Skeletal muscle satellite cell (primary cell): ENCODE results near the gene C14orf132.

Experiments used
- H3K27me3 ChIP-seq: 2 replicates; pipeline ENCODE4 v1.7.0; 2013; ENCODE audit warnings: low read length; ENCODE audit not compliant: control insufficient read depth, insufficient read depth
- H3K36me3 ChIP-seq: 2 replicates; pipeline ENCODE4 v1.7.0; 2013; ENCODE audit warnings: mild to moderate bottlenecking, control low read depth, low read length; ENCODE audit not compliant: insufficient read depth
- H3K4me1 ChIP-seq: 2 replicates; pipeline ENCODE4 v1.7.0; 2013; ENCODE audit warnings: low read length; ENCODE audit not compliant: control insufficient read depth, insufficient read depth
- H3K4me2 ChIP-seq: 2 replicates; pipeline ENCODE4 v1.7.0; 2013; ENCODE audit warnings: mild to moderate bottlenecking, low read length
- H3K4me3 ChIP-seq: 2 replicates; pipeline ENCODE4 v1.7.0; 2013; ENCODE audit warnings: low read length
- H3K9ac ChIP-seq: 2 replicates; pipeline ENCODE4 v1.7.0; 2013; ENCODE audit warnings: mild to moderate bottlenecking, low read depth, low read length, moderate library complexity
- H3K9me3 ChIP-seq: replicated peaks from 2 replicates; pipeline ENCODE4 v1.7.0; 2013; ENCODE audit warnings: mild to moderate bottlenecking, control low read depth, low read length

Gene C14orf132

DNA sequence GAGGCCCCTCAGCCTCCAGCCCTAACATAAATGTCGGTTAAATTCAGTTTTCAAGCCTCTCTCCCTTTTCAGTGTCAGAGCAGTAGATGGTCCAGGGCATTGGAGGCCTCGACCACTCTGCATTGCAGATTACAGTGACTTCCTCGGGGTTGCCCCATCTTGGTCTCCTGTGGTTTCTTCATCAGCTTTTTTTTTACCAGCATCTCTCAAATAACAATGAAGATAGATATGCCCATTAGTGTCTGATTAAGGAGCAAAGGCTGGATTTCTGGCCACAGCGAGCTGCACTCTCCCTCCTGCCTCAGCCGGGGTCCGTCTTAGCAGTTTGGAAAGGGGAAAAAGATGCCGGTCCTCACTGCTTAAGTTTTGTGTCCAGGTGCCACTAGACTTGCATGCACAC, 49.7 kb downstream of the C14orf132 start:
- Histone ChIP-seq H3K27me3 (no peaks in the 10 kb centered on the region), H3K9me3 (no peaks in the 10 kb centered on the region), H3K4me1 (peaks cover 54% of the 10 kb centered on the region), H3K36me3 (peaks cover 28% of the 10 kb centered on the region), H3K4me2 (no peak overlapping the region), H3K9ac (no peak overlapping the region), H3K4me3 (no peak overlapping the region)

DNA sequence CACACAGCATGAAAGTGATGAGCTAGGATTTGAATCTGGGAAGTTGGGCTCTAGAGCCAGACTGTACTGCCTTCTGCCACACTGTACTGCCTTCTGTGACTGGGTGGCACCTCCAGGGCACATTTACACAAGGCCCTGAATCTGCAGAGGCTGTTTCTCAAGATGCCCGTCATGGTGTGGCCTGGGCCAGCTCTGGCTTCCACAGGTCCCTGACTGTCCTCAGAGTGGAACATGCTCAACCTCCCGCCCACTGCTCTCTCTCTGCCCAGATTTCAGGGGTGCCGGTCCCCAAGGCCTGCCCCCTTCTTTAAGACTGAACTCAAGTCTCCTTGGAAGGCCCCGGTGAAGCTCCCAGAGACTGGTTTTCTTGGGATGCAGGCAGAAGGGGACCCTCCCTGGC, 50.2 kb downstream of the C14orf132 start:
- no peaks in the 10 kb centered on the region for H3K9me3 ChIP-seq
- no peak overlapping the region for H3K4me2 ChIP-seq
- peaks cover 54% of the 10 kb centered on the region for H3K4me1 ChIP-seq
- no peaks in the 10 kb centered on the region for H3K27me3 ChIP-seq
- H3K9ac ChIP-seq = no peak overlapping the region
- H3K4me3 ChIP-seq = no peak overlapping the region
- peaks cover 28% of the 10 kb centered on the region for H3K36me3 ChIP-seq

DNA sequence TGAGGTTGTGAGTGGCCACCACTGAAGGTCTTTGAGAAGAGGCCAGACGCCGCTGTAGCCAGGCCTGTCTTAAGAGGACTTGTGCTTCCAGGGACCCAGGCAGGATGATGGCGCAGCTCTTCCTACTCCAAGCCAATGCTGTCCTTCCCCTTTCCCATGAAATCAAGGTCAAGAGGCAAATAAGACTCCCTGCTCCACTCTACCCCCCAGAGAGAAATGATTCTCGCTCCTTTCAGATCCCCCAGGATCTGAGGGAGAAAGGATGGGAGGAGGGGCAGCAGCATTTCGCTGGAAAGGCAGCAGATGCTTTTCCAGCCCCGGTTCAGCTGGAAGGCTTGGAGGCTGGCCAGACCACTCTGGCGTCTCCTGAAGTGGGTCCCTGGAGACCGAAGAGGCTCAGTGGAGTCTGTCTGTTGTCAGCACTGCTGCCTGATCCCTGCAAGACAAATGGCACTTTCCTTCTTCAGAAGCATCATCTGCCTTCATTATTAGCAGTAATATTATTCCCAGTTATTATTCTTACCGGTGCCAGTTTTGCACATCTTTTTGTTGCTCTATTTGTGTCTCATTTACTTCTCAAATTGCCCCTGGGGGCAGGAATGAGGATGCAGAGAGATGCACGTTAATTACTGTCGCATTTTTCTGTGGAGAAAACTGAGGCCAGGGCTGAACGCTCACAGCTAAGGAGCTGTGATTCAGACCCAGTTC, 51.4 kb downstream of the C14orf132 start:
- Histone ChIP-seq H3K4me2 (peak overlapping the region; percentile 34), H3K4me3 (no peak overlapping the region), H3K36me3 (peaks cover 28% of the 10 kb centered on the region), H3K9ac (no peak overlapping the region), H3K27me3 (no peaks in the 10 kb centered on the region), H3K4me1 (peaks cover 56% of the 10 kb centered on the region), H3K9me3 (no peaks in the 10 kb centered on the region)

DNA sequence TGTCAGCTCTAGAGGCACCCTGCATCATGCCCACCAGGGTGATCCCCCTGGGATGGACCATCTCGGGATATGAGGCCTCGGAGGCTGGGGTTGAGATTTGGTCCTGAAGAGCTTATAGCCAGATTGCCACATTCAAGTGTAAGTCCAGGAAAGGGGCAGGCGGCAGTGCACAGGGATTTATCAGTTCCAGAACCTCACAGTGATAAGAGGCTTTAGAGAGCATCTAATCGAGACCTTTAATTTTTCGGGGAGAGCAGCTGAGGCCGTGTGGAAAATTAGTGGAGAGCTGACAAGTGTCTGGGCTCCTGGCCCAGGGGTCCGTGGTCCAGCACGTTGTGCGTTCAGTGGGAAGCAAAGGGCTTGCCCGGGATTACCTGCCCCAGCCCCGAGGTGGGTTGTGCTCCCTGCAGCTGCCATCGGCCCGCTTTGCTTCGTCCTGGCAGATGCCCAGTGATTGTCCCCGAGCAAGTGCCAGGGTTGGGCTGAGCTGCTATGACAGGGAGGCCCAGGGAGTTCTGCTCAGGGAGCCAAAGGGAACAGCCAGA, 52.1 kb downstream of the C14orf132 start:
- H3K4me3 ChIP-seq = no peak overlapping the region
- peaks cover 56% of the 10 kb centered on the region for H3K4me1 ChIP-seq
- peak overlapping the region; percentile 2 for H3K9ac ChIP-seq
- H3K27me3 ChIP-seq = no peaks in the 10 kb centered on the region
- H3K36me3 ChIP-seq = peaks cover 28% of the 10 kb centered on the region
- H3K9me3 ChIP-seq = no peaks in the 10 kb centered on the region
- H3K4me2 ChIP-seq = peak overlapping the region; percentile 34

DNA sequence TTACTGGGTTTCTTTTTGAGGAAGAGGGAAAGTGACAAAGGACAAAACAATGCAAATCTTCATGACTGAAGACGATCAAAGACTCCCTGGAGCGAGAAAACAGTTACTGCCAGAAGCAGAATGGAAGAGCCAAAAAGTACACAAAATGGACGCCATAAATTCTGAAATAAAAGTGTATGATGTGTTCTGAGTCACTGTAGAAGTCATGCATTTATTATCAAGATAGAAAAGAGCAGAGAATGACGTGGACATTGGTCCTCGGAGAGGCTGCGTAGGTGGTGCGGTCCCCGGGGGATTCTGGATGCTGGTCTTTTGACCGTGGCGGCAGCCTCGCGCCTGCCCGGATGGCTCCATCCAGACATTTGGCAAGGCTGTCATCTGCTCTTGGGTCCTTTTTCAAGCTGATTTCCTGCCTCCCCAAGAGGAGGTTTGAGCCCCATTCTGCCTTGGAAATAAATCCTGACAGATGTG, 52.8 kb downstream of the C14orf132 start:
- Histone ChIP-seq H3K9me3 (no peaks in the 10 kb centered on the region), H3K4me1 (peaks cover 52% of the 10 kb centered on the region)

DNA sequence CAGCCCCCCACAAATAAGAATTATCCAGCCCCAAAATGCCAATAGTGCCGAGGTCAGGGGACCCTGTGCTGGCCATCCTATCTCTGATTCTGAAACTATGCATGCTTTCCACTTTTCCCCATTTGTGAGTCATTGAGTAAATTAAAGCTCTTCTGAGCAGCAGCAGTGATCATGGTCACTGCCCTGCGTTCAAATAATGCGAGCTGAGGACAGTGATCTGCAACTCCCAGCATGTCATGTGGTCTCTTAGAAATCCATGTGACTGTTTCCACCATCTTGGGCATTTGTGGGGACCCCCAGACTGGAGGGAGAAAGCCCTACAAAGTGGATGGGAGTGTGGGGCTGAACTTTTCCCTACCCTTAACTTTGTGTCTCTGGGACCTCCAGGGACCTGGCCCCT, 53.8 kb downstream of the C14orf132 start:
- Histone ChIP-seq H3K36me3 (peaks cover 15% of the 10 kb centered on the region), H3K4me2 (no peak overlapping the region), H3K9ac (no peak overlapping the region), H3K4me3 (no peak overlapping the region), H3K4me1 (peaks cover 50% of the 10 kb centered on the region), H3K27me3 (no peaks in the 10 kb centered on the region), H3K9me3 (no peaks in the 10 kb centered on the region)

More for the DNA sequence above, 52.8 kb downstream of the C14orf132 start:
- peak overlapping the region; percentile 2 for H3K9ac ChIP-seq
- H3K4me3 ChIP-seq = no peak overlapping the region
- peak overlapping the region; percentile 41 for H3K4me2 ChIP-seq
- H3K36me3 ChIP-seq = peaks cover 23% of the 10 kb centered on the region
- no peaks in the 10 kb centered on the region for H3K27me3 ChIP-seq

DNA sequence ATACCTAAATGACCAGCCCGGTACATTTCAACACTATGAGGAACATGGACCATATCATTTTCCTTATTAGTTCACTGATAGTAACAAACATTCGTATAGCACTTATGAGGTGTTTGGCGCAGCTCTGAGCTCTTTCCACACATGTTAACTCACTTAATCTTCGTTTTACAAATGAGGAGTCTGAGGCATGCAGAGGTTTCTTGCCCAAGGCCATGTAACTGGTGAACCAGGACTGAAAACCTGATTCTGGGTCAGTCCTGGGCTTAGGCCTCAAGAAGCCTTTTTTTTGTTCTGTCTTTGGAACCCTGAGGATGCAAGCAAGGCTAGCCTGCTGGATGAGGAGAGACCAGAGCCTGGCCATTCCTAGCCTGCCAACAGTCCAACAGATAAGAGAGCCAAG, 55.0 kb downstream of the C14orf132 start:
- H3K27me3 ChIP-seq = no peaks in the 10 kb centered on the region
- H3K36me3 ChIP-seq = peaks cover 6% of the 10 kb centered on the region
- H3K4me2 ChIP-seq = no peak overlapping the region
- peaks cover 50% of the 10 kb centered on the region for H3K4me1 ChIP-seq
- H3K9ac ChIP-seq = no peak overlapping the region
- no peaks in the 10 kb centered on the region for H3K9me3 ChIP-seq
- no peak overlapping the region for H3K4me3 ChIP-seq

DNA sequence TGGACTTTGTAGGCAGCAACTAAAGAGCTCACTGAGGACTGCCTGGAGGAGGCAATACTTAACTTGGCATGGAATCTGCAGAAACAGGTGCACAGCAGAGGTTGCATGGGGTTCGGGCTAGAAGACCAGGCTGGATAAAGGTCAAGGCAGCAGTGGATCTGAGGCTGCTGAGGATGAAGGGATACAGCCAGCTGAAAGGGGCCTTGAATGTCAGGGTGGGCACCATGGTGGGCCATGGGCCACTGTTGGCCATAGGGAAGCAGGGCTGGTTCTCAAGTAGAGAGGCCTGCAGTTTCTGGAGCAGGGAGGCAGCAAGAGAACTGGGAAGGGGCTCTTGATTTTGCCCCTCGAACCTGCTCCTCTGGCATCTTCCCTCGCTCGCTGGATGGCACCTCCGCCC, 55.5 kb downstream of the C14orf132 start:
- H3K4me3 ChIP-seq = no peak overlapping the region
- no peak overlapping the region for H3K4me2 ChIP-seq
- H3K9me3 ChIP-seq = no peaks in the 10 kb centered on the region
- H3K4me1 ChIP-seq = peaks cover 50% of the 10 kb centered on the region
- peaks cover 1% of the 10 kb centered on the region for H3K36me3 ChIP-seq
- no peak overlapping the region for H3K9ac ChIP-seq
- H3K27me3 ChIP-seq = no peaks in the 10 kb centered on the region

DNA sequence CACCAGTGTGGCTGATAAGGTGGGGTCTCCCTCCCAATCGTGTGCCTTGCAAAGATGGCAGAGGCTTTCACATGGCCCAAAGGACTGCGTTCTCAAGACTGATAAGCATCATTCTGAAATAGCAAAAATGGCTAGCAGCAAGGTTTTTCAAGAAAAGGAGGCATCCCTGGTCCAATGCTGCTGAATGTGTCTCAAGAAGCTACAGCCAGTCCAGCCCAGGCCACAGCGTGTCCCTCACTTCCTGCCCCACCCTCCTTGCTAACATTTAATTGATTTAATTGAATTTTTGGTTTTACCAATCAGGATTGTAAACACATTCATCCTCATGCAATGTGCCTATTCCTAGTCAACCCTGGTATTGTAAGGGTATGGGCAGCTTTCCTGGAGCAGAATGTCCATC, 55.9 kb downstream of the C14orf132 start:
- H3K9ac ChIP-seq = no peak overlapping the region
- no peaks in the 10 kb centered on the region for H3K36me3 ChIP-seq
- no peaks in the 10 kb centered on the region for H3K27me3 ChIP-seq
- no peak overlapping the region for H3K4me3 ChIP-seq
- H3K9me3 ChIP-seq = no peaks in the 10 kb centered on the region
- peak overlapping the region; percentile 28 for H3K4me2 ChIP-seq
- H3K4me1 ChIP-seq = peaks cover 47% of the 10 kb centered on the region

DNA sequence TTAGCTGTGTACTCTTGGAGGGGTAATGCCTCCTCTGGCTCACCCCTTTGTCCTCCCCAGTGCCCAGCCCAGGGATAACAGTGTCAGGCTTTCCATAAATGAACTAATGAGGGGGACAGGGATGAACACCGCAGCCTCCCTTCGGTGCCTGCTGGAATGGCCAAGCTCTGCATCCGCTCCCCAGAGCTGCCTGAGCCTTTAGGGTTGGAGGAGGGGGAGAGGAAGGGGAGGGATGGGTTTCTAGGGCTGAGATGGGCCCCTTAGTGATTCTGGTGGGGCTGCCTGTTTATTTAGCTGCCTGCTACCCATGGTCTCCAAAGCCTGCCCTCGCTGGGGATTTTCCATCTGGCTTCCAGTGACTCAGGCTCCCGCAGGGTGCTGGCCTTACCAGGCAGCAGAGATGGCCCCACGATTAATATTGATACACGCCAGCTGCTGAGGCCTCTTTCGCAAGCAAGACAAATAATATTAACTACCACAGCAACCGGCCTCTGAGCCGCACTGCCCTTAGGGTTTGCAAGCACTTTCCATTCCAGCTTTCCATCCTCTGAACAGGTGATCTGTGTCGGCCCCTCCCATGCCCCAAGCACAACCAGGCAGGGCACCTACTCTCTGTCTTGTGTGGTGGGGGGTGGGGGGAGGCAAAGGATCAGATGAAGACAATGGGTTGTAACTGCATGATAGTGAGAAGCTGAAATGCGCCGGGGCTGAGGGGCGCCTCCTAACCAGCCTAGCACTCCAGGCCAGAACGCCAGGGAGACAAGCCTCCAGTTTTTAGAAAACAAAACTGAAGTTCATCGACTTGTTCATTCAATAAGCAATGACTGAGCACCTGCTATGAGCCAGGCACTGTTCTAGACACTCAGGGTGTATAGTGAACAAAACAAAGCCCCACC, 56.7 kb downstream of the C14orf132 start:
- no peaks in the 10 kb centered on the region for H3K9me3 ChIP-seq
- H3K4me1 ChIP-seq = peaks cover 41% of the 10 kb centered on the region
- H3K36me3 ChIP-seq = no peaks in the 10 kb centered on the region
- H3K4me2 ChIP-seq = peak overlapping the region; percentile 28
- peak overlapping the region; percentile 29 for H3K4me3 ChIP-seq
- H3K27me3 ChIP-seq = no peaks in the 10 kb centered on the region
- no peak overlapping the region for H3K9ac ChIP-seq
